GM18907 (cell line): Measurements from ENCODE around the gene DPY19L3.
"Not testable (repeated sequence)": the region's sequence is repeated elsewhere in the genome, so short reads cannot be mapped to it uniquely, and the experiment has no call there.

Source experiments
- ATAC-seq: cut with Tn5 transposase; IDR thresholded peaks from one replicate; pipeline ENCODE4 v1.9.1; 2021; ENCODE audit warnings: mild to moderate bottlenecking, moderate library complexity; ENCODE audit not compliant: unreplicated experiment

Gene DPY19L3

GRCh38 chr19:32498648-32499200 lies 93.2 kb downstream of the DPY19L3 start:
- ATAC-seq, result no peak

- not testable (repeated sequence) for ATAC-seq
These were observed 106.9 kb downstream of the DPY19L3 start for GRCh38 chr19:32512498-32512897.

DNA sequence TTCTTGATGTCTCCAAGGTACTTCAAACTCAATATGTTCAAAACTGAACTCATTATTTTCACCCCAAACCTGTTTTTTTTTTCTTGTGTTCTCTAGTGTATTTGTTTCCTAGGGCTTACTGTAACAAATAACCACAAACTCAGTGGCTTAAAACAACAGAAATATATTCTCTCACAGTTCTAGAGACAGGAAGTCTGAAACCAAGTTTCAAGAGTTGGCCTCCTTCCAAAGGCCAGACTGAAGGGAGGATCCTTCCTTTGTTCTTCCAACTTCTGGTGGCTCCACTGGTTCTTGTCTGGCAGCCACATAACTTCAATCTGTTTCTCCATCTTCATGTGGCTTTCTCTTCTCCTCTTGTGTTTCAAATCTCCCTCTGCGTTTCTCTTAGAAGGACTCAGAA lies 113.5 kb downstream of the DPY19L3 start:
- ATAC-seq, result no peak

- ATAC-seq, result no peak
These were observed 117.4 kb downstream of the DPY19L3 start for GRCh38 chr19:32522967-32523366.

DNA sequence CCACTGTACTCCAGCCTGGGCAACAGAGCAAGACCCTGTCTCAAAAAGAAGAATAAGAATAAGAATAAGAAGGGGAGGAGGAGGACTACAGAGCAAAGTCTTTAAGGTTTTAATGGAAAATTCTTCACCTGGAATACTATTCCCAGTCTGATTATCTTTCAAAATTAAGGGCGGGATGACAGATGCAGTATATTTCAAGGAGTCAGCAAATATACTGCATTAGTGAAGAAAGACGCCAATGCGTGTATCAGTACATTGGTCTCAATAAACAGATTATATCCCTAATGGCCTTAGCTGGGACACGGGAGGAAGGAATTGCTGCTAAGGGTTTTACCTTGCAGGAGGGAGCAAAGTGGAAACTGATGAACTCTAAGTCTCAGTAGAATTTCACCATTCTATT lies 121.3 kb downstream of the DPY19L3 start:
- no peak for ATAC-seq

- no peak for ATAC-seq
These were observed 125.2 kb downstream of the DPY19L3 start for GRCh38 chr19:32530773-32531172.

DNA sequence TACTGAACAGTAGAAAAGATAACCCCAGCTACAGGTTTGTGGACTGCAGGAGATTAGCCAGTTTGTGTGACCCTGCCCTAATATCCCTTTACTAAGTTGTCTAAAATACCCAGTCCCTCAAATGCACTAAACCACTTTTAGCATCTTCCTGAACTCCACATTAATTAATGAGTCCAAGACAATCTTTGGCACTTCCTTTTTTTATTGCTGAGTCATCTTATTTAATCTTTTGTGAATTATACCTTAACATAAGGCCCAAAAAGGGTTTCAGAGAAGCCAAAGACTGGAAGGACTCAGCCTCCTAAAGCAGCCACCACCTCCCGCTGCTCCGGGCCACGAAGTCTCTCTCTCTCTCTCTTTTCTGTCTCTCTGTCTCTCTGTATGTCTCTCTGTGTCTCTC lies 126.7 kb downstream of the DPY19L3 start:
- no peak for ATAC-seq
